Astrocyte of the hippocampus (primary cell): ENCODE measurements around the gene GMCL2.

ENCODE experiments used
- DNase-seq: peaks from one replicate; pipeline ENCODE4 v3.0.0; 2011; ENCODE audit warnings: low read depth, low spot score

Gene GMCL2

DNA sequence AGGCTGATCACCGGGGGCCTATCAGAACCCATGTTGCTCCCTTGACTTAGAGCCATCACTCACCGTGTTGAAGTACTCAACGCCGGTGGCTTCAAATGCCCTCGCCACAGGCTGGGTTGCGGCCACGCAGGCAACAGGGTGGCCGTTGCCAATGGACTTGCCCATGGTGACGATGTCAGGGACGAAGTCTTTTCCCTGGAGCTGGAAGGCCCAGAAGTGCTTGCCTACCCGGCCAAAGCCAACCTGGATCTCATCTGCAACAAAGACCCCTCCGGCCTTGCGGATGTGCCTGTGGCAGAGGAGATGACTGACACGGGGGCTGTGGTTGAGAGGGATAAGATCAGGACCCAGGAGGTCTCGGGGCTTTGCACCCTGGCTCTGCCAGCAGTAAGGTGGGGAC, 35.1 kb upstream of the GMCL2 start:
- no peak for DNase-seq

DNA sequence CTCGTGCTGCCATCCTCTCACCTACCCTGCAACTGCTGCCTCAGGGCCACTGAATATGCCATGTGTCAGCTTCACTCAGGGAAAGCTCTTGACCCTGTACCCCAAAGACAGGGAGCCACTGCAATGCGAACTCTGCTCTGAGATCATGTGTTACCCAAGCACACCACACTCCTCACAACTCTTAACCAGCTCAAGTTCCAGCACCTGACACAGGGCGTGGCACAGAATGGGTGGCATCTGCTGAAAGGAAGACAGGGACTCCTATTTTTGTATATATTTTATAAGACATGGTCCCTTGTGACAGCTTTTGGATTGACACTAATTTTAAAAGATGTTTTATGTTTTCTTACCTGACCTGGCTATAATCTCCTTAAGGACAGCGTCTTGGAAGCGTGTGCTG, 34.7 kb upstream of the GMCL2 start:
- DNase-seq, result no peak

DNA sequence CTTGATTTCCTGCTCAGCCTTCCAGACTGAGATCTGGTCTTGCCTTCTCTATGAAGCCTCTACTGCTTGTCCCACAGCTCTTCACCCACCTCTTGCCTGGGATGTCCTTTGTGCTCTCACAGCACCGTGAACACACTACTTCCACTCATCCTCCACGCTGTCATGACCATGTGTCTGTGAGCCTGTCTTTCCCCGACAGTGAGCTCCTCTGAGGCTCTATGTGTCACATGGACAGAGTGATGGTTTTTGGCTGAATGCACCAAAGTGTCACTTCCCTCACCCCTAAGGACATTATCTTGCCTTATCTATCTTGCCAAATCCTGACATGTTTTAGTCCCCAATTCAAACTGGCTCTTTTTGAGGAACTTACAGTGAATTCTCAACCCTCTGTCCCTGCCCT, 34.1 kb upstream of the GMCL2 start:
- no peak for DNase-seq

DNA sequence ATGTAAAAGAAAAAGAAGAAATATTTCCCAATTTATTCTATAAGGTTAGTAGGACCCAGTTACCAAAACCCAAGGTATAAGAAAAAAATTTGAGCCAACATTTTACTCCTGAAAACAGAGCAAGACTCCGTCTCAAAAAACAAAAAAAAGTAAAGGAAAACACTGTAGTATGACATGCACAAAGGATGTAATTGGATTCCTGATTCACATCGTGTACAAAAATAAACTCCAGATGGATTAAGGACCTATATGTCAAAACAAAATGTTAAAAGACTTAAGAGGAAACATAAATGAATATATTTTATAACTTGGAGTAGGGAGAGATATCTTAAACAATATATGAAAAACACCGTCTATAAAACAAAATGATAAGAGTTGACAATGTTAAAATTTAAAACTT, 31.7 kb upstream of the GMCL2 start:
- DNase-seq, result no peak

DNA sequence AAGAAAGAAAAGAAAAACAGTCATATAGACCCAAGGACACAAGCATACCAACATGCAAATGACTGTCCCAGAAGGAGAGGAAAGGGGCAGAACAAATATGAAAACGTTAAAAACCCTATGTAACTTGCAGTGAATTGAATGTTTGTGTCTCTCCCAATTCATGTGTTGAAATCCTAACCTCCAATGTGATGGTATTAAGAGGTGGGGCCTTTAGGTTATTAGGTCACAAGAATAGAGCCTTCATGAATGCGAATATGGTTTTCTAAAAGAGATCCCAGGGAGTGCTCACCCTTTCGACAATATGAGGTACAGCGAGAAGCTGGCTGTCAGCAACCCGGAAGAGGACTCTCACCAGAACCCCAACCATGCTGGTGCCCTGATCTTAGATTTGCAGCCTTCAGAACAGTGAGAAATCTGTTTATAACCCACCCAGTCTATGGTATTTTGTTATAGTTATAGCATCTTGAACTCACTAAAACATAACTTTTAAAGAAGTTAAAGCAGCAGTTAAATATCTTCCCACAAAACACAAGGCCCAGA, 31.1 kb upstream of the GMCL2 start:
- no peak for DNase-seq

DNA sequence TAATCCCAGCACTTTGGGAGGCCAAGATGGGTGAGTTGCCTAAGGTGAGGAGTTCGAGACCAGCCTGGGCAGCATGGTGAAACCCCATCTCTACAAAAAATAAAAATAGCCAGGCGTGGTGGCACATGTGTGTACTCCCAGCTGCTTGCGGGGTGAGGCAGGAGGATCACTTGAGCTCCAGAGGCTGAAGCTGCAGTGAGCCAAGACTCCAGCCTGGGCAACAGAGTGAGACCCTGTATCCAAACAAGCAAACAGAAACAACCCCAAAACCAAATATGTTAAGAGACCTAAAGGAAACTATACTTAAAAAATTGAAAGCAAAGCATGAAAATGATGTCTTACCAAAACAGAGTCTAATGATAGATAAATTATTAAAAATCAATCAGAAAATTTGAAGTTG, 29.6 kb upstream of the GMCL2 start:
- no peak for DNase-seq

DNA sequence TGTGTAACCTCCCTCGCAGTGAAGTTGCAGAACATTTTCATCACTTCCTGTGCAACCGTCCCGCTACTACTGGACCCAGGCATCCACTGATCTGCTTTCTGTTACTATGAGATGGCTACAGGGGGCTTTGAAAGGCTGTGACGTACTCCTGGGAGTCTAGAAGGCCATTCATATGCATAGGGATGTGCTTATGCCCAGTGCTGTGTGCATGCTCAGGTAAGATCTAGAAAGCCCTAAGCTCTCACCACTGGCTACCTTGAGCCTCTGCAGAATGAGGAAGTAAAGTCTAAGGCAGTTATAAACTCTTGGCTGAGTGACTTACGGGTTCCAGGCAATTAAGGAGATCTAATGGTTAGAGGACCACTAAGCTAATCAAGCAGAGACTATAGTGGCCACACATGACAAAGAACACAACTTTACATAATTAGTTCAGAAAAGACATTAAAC, 28.9 kb upstream of the GMCL2 start:
- DNase-seq, result no peak

DNA sequence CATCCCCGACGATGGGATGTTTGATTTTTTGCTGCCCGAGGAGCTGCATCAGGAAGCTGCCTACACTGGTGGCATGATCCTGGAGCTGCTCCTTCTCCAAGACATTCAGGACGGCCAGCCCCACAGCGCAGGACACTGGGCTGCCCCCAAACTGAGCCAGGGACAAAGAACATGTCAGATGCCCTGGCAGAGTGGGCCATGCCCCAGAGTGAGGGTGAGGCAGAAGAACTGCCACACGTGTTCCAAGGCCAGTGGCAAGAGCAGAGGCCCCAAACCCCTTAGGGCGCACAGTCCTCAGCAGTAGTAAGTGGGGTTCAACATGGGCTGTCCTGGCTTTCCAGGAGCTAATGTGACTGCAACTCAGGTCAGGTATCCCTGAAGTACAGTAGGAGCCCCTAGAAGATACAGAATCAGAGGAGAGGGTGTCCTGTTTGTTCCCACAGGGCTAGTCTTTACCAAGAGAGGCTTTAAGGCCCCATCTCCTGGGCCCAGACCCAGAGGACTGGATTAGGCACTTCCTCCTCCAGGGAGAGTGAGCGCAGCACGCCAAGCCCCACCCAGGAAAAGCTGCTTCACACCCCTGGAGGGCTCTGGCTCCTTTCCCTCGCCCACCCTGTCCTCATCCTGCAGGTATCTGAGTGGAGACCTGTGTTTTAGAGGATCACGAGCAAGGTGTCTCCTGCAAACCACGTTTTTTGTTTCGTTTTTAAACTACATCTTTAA, 28.3 kb upstream of the GMCL2 start:
- no peak for DNase-seq

DNA sequence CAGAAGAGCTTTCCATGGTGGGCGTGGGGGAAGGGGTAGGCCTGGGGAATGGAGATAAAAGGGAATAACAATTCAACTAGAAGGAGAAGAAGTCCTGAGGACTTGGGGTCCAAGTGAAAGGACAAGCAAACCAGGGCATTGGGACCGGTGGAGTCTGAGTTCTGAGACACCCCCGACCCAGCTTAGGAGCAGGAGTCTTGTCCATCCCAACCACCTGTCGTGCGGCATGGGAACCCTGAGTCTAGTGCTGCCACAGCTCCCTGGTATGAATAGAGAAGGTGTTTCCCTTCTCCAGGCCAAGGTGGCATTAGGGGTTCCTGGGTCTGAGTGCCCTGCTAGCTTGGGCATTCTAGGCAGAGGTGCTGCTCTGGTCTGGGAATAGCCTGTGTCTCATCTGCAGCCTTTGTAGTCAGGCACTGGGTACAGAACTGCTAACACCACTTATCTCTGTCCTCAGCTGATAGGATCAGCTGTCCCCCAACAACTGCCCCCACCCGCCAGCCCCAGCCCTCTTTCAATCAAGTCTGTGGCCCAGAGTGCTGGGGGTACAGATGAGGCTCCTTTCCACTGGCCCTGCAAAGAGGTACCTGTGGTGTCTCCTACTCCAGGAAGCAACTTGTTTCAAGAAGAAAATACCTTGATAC, 27.1 kb upstream of the GMCL2 start:
- DNase-seq, result no peak

DNA sequence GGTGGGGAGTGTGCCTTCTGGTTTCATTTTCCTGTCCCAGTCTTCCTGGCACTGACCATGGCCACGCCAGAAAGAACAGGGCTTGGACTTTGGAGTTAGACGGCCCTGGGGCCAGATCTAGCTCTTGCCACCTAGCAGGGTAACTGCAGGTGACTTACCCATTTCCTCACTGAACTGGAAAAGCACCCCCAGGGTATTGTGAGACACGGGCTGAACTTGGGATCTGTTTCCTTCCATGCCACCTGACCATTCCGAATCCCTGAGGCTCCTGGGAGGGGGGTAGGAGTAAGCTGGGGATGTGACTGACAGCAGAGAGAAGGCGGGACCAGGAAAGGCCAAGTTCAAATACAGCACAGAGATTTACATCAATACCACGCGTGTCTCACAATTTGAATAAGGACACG, 26.6 kb upstream of the GMCL2 start:
- no peak for DNase-seq

DNA sequence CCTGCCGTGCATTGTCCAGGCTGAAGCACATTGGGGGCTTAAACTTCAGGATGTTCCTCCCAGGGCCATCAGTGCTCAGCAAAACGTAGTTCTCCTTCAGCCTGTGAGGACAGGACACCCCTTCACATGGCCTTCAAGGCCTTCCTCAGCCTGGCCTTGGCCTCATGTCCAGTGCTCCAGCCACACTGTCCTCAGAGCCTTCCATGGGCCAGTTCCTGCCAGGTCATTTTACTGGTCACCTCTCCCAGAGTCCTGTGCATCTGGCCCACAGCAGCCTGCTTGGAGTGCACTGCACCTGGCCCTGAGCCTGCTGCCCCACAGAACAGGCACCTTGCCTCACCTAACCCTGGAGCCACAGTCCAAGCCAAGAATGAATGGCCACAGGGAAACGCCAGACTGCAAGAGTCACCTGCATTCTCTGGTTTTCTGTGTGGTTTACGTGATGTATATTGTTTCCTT, 25.9 kb upstream of the GMCL2 start:
- no peak for DNase-seq

DNA sequence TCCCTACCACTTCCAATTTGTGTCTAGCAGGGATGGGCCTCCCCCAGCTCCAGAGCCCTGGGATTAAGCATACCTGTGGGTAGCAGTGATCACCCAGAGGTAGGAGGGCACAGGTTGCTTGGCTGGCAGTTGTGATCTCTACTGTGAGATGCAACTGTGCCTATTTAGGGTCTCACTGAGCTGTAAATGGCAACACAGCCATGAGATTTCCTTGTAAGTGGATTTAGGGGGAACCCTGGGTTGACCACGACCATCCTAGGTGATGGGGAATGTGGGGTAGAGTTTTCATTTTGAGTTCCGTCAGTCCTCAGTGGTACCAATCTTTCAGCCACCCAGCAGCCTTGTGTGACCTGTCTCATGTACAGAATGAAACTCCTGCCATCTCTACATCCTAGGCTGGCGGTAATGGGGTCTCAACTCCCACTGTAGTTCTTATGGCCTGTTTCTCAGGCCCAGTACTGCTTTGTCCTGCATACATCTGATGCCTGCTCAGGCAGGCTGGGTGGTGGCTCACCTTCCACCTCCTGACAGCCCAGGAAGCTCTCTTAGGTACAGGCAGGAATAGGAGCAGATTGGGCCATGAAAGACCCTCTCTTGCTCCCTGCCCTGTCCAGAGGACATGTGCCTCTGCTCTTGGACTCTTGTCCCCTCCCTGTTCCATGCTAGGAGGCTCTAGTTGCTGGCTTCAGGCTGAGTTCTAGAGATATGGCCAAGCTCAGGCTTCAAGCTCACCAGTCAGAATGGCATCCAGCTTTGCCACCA, 25.3 kb upstream of the GMCL2 start:
- no peak for DNase-seq

DNA sequence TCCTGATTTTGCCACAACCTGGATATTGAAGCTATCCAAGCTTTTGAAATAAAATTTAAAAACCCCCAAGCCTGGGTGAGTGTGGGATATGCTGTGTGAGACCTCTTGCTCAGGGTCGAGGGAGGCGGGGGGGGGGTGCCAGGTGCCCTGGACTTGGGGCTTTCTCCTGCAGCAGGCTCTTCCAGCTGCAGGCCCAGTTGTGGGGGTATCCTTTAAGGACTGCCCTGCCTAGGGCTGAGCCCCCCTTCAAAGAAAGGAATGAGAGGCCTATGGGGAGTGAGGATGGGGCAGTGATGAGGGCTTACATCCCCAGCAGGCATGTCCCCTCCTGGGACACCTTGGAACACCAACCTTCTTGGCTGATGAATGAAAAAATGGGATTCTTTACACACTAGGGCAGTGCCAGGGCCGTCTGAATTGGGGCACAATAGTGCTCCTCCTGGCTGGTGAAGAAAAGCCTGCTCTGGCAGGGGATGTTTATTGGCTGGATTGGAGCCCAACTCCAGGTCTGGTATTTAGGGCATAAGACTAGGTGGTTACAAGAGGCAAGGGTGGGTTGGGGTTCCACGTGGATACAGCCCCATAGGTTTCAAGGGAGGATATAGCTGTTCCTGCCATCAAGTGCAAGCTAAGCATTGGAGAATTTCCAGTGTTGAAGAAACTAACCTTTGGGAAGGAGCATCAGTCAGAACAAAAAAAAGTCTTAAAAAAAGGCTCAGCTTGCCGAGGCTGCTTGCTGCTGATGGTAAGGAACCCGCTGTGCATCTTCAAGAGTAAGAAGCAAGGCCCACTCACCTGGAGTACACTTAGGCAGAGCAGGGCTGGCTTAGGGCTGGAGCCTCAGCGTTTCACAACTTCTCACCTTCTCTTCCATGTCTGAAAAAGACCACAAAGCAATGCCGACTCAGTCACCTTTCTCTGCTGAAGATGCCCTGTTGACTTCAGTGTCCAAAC, 24.2 kb upstream of the GMCL2 start:
- DNase-seq, result no peak

DNA sequence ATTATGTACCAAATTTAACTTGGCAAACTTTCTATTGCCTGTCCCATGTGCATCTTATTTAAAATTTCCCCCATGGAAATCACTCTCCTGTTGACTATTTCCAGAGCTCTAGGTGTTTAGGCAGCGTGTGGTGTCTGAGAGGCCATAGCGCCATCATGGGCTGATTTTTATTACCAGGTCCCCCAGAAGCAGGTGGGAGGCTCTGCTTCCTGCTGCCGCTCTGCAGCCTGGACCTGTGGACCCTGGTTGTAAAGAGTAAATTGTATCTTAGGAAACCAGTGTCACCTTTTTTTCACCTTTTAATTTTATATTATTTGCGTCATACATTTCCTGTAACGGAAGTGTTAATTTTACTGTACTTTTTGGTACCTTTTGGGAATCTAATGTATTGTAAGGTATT, 23.5 kb upstream of the GMCL2 start:
- no peak for DNase-seq

DNA sequence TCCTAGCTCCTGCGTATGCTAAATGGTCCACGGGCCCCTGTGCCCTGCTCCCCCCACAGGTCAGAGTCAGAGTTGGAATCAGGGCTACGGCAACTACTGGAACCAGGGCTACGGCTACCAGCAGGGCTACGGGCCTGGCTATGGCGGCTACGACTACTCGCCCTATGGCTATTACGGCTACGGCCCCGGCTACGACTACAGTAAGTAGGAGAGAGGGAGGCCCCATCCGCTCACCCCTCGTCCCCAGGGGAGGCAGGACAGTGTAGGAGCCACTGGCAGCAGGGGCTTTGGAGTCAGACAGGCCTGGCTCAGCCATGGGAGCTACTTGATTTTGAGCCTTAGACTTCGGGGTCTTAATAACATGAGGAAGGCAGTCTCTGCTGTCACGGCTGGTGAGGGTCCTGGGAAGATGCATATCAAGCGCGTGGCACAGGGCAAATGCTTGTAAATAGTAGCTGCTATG, 22.9 kb upstream of the GMCL2 start:
- no peak for DNase-seq

DNA sequence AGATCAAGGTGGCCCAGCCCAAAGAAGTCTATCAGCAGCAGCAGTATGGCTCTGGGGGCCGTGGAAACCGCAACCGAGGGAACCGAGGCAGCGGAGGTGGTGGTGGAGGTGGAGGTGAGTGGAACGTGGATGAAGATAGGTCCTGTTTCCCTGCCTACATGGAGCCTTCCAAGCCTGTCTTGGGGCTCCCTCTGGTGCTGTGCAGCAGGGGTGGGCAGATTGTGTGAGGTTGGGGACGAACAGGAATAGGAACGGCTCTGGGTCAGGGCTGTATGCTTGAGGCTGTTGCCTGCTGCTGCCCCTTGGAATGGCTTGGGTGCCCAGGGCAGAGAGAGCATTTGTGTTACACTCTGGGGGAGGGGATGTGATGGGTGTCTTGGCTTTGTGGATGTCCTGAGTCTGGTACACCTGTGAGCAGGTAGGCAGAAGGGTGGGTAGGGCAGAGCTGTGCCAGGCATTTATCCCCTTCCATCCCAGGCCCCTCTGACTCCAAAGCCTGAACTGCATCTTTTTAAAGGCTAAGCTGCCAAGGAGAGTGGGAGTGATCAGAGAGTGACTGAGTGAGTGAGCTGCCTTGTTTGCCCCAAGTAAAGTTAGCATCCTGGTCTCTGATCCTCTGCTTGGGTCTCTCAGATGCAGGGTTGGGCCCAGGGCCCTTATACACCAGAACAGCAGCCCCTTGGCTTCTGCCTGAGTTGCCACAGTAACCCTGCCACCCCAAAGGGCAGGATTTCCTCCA, 22.3 kb upstream of the GMCL2 start:
- DNase-seq, result no peak

DNA sequence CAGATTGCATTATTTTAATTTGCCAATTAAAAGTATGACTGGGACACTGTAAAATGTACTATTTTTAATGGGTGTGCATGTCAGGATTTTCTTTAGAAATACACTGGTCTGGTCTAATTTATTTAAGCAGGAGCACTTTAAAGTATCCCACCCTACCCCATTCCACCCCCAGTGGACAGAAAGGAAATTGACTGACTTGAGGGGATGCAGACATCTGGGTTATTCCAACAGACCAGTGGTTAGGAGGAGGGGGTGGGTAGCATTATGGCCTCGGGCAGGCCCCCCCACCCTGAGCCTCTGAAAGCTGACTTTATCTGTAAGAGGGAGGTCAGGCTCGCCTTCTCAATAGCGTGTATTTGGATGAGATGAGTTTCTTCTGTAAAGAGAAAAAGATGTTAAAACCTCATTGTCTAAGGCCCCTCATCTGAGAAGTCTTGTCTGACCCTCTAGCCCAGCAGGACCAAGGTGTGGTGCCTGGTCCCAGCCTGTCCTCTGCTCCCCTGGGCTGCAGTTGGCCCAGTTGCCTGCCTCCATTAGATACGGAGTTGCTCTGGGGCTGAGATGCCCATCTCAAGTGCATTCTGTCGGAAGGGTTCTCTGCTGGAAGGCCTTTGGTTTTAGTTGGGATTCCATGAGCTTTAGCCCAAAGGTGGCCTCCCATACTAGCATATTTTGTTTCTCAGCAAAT, 21.5 kb upstream of the GMCL2 start:
- DNase-seq, result no peak

DNA sequence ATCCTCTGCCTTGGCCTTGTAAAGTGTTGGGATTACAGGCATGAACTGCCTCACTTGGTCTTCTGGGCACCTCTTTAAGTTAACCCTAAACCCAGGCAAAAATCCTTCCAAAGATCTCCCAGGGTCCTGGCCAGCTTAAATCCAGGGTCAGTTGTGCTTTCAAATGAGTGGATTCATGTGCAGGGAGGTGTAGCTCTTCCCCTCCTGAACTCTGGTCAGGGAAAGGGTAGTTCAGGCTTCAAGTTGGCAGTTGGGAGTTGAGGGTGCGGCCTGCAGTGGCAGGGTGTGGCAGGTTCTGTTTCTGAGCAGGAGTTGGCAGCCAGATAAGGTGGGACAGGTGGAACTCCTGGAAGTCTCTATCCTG, 20.7 kb upstream of the GMCL2 start:
- no peak for DNase-seq

DNA sequence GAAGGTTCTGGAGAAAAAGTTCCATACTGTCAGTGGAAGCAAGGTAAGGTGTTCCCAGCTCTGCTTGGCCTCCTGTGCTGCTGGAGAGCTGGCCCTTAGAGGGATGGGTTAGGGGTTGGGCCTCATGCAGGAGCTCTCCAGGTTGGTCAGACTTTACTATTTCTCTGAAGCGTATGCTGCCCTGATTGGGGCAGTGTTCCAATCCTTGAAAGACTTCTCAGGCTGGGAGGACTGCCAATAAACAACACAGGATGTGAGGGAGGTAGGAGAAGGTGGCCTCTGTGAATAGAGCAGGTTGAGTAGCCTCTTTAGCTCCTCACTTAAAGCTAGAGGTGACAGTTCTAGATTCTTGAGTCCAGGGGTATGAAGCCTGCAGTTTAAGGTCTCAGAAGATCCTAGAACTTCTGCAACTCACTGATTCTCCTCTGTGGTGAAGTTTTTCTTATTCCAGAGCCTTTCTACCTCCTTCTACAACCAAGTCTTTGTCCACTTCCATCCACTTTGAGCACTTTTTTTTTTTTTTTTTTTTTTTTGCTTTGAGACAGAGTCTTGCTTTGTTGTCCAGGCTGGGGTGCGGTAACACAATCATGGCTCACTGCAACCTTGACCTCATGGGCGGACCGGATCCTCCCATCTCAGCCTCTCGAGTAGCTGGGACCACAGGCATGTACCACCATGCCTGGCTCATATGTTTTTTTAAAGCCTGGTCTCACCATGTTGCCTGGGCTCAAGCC, 20.2 kb upstream of the GMCL2 start:
- DNase-seq, result peak; percentile 83
